Activated CD8-positive, alpha-beta memory T cell treated with anti-CD3 and anti-CD28 coated beads, Interleukin-2, amount 10 ng/mL, durations not matched to agents 7 days and 5 days (primary cell): ENCODE results near the gene TXNDC12. TPM values are rescaled to one million over a fixed set of nuclear protein-coding genes. Genes with fewer than 3 reads are reported as not detected.
A peak's percentile ranks its signal among the peaks of the same experiment; 100 is the strongest.
"Not testable (repeated sequence)": the region's sequence is repeated elsewhere in the genome, so short reads cannot be mapped to it uniquely, and the experiment has no call there.

Experiments
- ATAC-seq: fragments of 150-1000 bp; cut with Tn5 transposase; one replicate; pipeline ENCODE4 v1.10.0; 2021; ENCODE audit warnings: moderate library complexity
- CTCF ChIA-PET: fragments of 350-600 bp; sonication (Branson Sonifier 250); formaldehyde crosslinking; loops from one replicate; lab custom pipeline; 2021; ENCODE audit warnings: antibody characterized with exemption; lab: Charles Lee
- DNase-seq: peaks from one replicate; pipeline ENCODE4 v3.0.0-alpha.2; 2020
- H3K27ac Mint-ChIP-seq: one replicate; pipeline ENCODE4 v1.8.0; 2021; ENCODE audit warnings: mild to moderate bottlenecking, mixed read lengths
- H3K27me3 Mint-ChIP-seq: one replicate; pipeline ENCODE4 v1.8.0; 2021; ENCODE audit warnings: mixed read lengths
- H3K36me3 Mint-ChIP-seq: one replicate; pipeline ENCODE4 v1.8.0; 2021; ENCODE audit warnings: mild to moderate bottlenecking, mixed read lengths
- H3K4me1 Mint-ChIP-seq: one replicate; pipeline ENCODE4 v1.8.0; 2021; ENCODE audit warnings: mixed read lengths
- H3K4me3 Mint-ChIP-seq: one replicate; pipeline ENCODE4 v1.8.0; 2021; ENCODE audit warnings: mild to moderate bottlenecking, moderate library complexity, mixed read lengths
- H3K9me3 Mint-ChIP-seq: one replicate; pipeline ENCODE4 v1.8.0; 2022; ENCODE audit warnings: low read depth, mixed read lengths
- total RNA-seq, 2 experiments: library from RNA; stranded (reverse); gene quantifications; one replicate each; pipeline ENCODE4 v1.2.3, GENCODE V29; 2021

Gene TXNDC12
- total RNA-seq, 2 experiments from 2014 or later: 37.5 to 42.6 TPM

DNA sequence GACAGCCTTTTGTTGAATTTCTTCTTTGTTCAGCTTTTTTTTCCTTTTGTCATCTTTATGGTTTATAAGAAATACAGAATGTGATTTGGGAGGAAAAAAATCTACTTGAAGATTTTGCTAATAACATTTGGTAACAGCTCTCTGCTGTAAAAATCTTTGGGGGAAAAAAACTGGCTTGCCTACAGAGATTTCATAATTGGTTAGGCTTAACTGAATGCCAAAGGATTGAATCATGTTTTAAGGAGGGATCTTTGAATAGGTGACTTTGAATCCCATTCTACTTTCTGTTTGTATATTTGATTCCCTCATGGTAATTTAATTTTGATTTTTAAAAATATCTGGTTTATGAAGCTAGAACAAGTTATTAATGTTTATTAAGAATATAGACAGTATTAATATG lies 4.3 kb upstream of the TXNDC12 start:
- ATAC-seq (no peak), DNase-seq (no peak)
- Mint-ChIP-seq H3K27ac (no peak overlapping the region), H3K36me3 (peaks cover 33% of the 10 kb centered on the region), H3K4me1 (peaks cover 33% of the 10 kb centered on the region), H3K27me3 (no peaks in the 10 kb centered on the region), H3K4me3 (no peak overlapping the region), H3K9me3 (no peaks in the 10 kb centered on the region)
- CTCF ChIA-PET: no interaction called here

DNA sequence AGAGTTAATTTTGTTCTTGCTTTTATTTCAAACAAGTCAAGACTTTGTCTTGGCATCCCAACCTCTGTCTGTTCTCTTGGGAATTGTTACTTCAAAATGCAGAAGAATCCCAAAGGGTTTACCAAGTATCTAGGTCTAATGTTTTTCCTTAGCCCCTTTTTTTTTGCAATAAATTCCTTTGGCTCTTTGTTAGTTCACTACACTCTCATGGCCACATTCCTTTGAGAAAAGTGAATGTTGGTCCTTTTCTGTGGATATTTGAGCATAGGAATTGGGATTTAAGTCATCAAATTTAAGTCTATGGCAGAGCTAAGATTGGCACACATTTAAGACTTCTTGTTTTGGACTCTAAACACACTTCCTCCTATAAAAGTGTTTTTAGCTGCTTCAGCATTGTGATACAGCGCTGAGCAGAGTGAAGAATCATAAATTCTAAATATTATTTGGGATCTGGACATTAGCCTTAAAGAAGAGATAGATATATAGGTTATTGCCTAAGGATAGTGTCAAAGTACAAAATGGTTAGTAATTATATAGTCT lies 3.0 kb upstream of the TXNDC12 start:
- Mint-ChIP-seq H3K9me3 (no peaks in the 10 kb centered on the region), H3K4me1 (peaks cover 45% of the 10 kb centered on the region), H3K4me3 (peak overlapping the region; percentile 98), H3K27ac (no peak overlapping the region), H3K27me3 (no peaks in the 10 kb centered on the region), H3K36me3 (peaks cover 29% of the 10 kb centered on the region)
- DNase-seq (no peak), ATAC-seq (no peak)
- CTCF ChIA-PET: interaction anchor here (0.6 kb wide), 1 partner anchor 38 kb away, joined by 3 read pairs; no protein-coding TSS in a partner anchor

DNA sequence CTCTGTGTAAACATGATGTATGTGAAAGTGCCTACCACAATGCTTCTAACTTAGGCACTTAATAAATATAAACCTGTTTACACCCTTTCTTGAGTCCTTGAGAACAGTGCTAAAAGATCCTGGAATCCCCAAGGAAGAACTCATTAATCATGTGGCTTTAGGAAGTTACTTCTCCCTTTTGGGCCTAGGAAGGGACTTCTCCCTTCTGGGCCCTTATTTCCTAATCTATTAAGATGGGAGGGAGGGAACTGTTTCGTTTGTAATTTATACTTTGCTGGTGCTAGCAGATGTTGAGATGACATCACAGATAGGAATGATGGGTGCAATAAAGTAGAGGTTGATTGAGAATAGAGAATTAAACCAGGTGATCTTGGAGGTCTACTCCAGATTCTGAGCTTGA lies 2.3 kb upstream of the TXNDC12 start:
- Mint-ChIP-seq H3K27me3 (no peaks in the 10 kb centered on the region), H3K36me3 (peaks cover 27% of the 10 kb centered on the region), H3K9me3 (no peaks in the 10 kb centered on the region), H3K4me1 (peaks cover 48% of the 10 kb centered on the region), H3K27ac (peak overlapping the region; percentile 94), H3K4me3 (peak overlapping the region; percentile 98)
- no peak for DNase-seq
- no peak for ATAC-seq
- CTCF ChIA-PET: interaction anchor here (1.0 kb wide), 1 partner anchor 15 kb away, joined by 4 read pairs; no protein-coding TSS in a partner anchor

DNA sequence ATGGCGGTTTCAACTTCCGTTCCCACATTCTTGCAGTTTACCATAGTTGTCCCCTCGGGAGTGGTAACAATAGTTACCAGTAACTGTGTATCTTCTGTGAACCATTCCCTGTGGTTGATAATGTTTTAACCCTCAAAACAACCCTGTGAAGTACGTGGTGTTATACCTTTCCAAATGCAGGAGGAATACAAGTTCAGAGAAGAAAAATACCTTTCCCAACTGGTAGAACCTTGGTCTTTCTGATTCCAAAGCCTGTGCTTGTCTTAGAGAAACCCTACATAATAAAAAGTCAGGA lies 1.9 kb upstream of the TXNDC12 start:
- peak overlapping the region; percentile 94 for H3K27ac Mint-ChIP-seq
- DNase-seq: no peak
- H3K27me3 Mint-ChIP-seq: no peaks in the 10 kb centered on the region
- peaks cover 50% of the 10 kb centered on the region for H3K4me1 Mint-ChIP-seq
- peaks cover 27% of the 10 kb centered on the region for H3K36me3 Mint-ChIP-seq
- CTCF ChIA-PET: interaction anchor here (1.0 kb wide), 1 partner anchor 15 kb away, joined by 4 read pairs; no protein-coding TSS in a partner anchor
- ATAC-seq: no peak
- H3K9me3 Mint-ChIP-seq: no peaks in the 10 kb centered on the region
- peak overlapping the region; percentile 98 for H3K4me3 Mint-ChIP-seq

DNA sequence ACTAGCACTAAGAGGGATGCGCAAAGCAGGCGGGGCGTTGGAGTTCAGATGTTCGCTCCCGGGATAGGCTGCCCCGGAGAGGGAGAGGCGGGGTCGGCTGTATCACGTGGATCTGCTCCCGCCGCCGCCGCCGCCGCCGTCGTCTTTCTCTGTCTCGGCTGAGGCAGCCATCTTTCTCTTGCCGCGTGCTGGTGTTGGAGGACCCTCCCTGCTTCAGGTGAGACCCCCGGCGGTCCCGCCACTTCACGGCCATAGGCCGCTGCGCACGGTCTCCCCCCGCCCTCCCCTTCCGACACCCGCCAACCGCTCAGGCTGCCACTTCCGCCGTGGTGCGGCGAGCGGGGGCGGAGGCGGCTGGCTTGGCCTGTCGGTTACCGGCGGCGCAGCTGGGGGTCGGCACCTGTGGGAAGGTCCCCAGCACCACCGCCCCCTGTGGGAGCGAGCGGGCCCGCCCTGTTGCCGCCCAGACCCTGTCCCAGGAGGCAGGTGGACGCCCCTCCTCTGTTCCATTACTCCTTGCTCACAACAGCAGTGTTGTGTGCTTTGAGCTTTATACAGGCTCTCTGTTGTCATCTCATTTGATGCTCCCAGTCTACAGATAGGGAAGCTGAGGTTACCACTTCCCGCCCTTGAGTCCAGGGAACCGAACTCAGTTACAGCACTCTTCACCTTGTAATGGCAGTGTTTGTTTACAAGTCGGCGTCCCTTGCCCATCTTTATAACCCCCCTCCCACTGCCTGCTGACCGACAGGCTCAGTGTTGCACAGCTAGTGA lies 1.4 kb upstream of the TXNDC12 start, which contains the start of gene BTF3L4:
BTF3L4 (plus strand) TSS at position 133 of the 774 bp plus-strand sequence. CDS start 3,553 bp downstream, outside the sequence.
- Mint-ChIP-seq H3K27me3 (no peaks in the 10 kb centered on the region), H3K27ac (peak within 1 kb of the TSS; percentile 97), H3K9me3 (no peaks in the 10 kb centered on the region), H3K4me3 (peak within 1 kb of the TSS; percentile 98), H3K4me1 (peaks cover 50% of the 10 kb centered on the region), H3K36me3 (peaks cover 28% of the 10 kb centered on the region)
- peak; percentile 92 for ATAC-seq
- DNase-seq: peak; percentile 98
- CTCF ChIA-PET: interaction anchor here (1.0 kb wide), 1 partner anchor 16 kb away, joined by 4 read pairs; no protein-coding TSS in a partner anchor

DNA sequence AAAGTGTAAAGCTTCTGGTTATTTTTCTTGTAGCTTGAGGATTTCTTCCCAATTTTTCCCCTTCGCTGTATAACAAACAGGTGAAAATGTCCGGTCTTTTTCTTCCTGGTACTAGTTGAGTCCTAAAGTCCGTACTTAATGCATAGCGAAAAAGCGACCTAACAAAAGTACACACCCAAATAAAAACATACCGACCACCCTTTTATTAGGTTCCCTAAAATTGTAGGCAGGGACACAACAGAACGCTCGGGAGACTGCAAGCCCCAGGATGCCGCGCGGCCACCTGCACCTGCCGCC lies 823 bp upstream of the TXNDC12 start:
- ATAC-seq: no peak
- Mint-ChIP-seq H3K4me1 (peaks cover 52% of the 10 kb centered on the region), H3K4me3 (peak overlapping the region; percentile 98), H3K36me3 (peaks cover 27% of the 10 kb centered on the region), H3K27me3 (no peaks in the 10 kb centered on the region), H3K9me3 (no peaks in the 10 kb centered on the region), H3K27ac (peak overlapping the region; percentile 97)
- DNase-seq: no peak
- CTCF ChIA-PET: no interaction called here

DNA sequence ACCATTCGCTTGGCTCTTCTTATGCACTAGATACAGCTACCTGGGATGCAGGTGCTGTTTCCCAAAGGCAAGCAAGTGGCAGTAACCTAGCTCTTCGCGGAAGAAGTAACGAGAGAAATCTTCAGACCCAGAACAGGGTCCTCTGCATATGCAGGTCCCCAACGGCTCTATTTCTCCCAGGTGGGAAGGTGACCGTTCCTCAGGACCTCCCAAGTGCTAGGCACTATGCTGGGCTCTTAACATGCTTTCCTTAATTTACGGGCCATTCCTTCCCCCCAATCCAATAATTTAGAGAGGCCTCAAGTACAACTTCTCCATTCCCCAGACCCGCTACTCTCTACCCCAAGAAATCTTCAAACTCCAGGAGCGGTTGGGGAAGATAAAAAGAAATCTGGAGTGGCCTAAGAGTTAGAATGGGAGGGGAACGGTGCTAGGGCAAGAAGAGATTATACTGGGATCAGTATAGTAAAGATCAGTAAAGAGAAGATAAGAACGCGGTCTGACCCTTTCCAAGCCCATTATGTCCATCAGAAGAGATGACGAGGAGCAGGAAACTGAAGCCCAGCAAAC lies 410 bp downstream of the TXNDC12 start:
- Mint-ChIP-seq H3K4me3 (peak overlapping the region; percentile 98), H3K36me3 (peaks cover 22% of the 10 kb centered on the region), H3K9me3 (no peaks in the 10 kb centered on the region), H3K4me1 (peaks cover 45% of the 10 kb centered on the region), H3K27ac (peak overlapping the region; percentile 97), H3K27me3 (no peaks in the 10 kb centered on the region)
- DNase-seq (no peak), ATAC-seq (no peak)
- CTCF ChIA-PET: no interaction called here

DNA sequence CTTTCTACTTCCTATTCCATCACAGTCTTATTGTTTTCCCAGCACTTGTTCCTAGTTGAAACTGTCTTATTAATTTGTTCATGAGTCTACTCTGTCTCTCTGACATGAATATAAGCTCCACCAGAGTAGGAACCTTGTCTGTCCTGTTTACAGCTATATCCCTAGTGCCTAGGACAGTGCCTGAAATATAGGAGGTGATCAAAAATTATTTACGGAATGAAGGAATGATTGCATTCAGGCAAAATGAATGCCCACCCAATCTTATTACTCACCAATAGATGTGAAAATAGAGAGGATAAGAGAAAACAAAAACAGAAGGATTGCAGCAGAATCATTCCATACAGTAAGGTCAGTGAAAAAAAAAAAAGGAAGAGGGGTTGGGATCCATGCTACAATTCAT lies 1.1 kb downstream of the TXNDC12 start:
- Mint-ChIP-seq H3K27ac (peak overlapping the region; percentile 97), H3K4me1 (peaks cover 39% of the 10 kb centered on the region), H3K4me3 (peak overlapping the region; percentile 98), H3K9me3 (no peaks in the 10 kb centered on the region), H3K27me3 (no peaks in the 10 kb centered on the region), H3K36me3 (peaks cover 18% of the 10 kb centered on the region)
- ATAC-seq: no peak
- CTCF ChIA-PET: no interaction called here
- DNase-seq: no peak

DNA sequence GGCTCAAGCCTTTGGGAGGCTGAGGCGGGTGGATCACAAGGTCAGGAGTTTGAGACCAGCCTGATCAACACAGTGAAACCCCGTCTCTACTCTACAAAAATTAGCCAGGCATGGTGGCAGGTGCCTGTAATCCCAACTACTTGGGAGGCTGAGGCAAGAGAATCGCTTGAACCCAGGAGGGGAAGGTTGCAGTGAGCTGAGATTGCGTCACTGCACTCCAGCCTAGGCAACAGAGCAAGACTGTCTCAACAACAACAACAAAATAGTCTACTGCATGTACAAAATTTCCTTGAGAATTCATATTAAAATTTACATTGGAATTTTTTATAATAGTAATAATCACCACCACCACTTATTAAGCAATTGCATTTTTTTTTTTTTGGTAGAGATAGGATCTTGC lies 5.7 kb downstream of the TXNDC12 start:
- H3K9me3 Mint-ChIP-seq, DNase-seq, H3K4me3 Mint-ChIP-seq, H3K27ac Mint-ChIP-seq, ATAC-seq, H3K27me3 Mint-ChIP-seq: not testable (repeated sequence)
- CTCF ChIA-PET: interaction anchor here (1.4 kb wide), 1 partner anchor 15 kb away, joined by 4 read pairs; no protein-coding TSS in a partner anchor
- Mint-ChIP-seq H3K36me3 (peaks cover 25% of the 10 kb centered on the region), H3K4me1 (peaks cover 20% of the 10 kb centered on the region)

DNA sequence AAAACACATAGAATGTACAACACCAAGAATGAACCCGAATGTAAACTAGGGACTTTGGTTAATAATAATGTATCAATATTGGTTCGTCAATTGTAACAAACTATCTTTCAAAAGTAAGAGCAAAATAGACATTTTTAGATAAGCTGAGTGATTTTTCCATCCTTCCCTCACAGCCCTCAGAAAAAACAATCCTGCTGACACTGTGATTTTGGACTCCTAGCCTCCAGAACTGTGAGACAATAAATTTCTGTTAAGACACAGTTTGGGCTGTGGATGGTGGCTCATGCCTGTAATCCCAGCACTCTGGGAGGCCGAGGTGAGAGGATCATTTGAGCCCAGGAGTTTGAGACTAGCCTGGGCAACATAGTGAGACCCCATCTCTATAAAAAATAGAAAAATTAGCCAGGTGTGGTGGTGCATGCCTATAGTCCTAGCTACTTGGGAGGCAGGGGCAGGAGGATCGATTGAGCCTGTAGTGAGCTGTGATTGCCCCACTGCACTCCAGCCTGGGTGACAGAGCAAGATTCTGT lies 9.3 kb downstream of the TXNDC12 start:
- CTCF ChIA-PET, H3K4me1 Mint-ChIP-seq, H3K27ac Mint-ChIP-seq, H3K27me3 Mint-ChIP-seq, DNase-seq, H3K4me3 Mint-ChIP-seq, H3K9me3 Mint-ChIP-seq, ATAC-seq: not testable (repeated sequence)
- peaks cover 24% of the 10 kb centered on the region for H3K36me3 Mint-ChIP-seq

DNA sequence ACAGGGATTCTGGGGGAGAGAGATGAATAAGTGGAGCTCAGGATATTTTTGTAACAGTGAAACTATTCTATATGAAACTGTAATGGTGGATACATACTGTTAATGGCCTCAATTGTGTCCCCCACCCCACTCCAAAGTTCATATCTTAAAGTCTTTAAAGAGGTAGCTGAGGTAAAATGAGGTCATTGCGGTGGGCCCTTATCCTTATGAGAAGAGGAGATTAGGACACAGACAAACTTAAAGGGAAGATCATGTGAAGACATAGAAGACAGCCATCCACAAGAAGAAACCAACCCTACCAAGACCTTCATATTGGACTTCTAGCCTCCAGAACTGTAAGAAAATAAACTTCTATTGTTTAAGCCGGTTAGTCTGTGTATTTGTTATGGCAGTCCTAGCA lies 9.8 kb downstream of the TXNDC12 start:
- Mint-ChIP-seq H3K9me3 (no peaks in the 10 kb centered on the region), H3K27me3 (no peaks in the 10 kb centered on the region), H3K27ac (no peak overlapping the region), H3K36me3 (peaks cover 22% of the 10 kb centered on the region), H3K4me1 (no peaks in the 10 kb centered on the region), H3K4me3 (no peak overlapping the region)
- ATAC-seq (no peak), DNase-seq (no peak)
- CTCF ChIA-PET: no interaction called here

DNA sequence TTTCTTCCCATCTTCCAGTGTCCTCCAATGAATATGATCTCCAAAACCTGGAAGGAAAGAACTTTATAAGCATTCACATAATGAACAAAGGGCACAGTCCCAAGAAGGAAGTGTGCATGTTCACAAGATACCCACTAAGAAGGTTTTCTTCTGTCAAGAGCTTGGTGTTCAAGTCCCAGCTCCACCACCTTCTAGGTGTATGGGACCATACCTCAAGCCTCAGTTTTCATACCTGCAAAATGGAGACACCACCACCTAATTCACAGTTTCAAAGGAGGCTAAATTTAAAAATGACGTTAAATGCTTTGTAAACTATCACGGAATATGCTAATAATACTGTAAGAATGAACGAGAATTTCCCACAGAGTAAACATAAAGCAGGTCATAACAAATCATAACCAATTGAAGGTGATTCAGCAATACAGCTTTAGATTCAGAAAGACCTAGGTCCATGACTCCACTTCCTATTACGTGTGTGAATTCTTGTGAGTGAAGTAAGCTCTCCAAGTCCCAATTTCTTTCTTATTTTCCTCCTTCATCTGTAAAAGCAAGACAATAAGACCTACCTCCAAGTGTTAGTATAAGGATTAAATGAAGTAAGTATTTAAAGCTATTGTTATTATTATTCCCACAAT lies 13.3 kb downstream of the TXNDC12 start:
- H3K9me3 Mint-ChIP-seq: no peaks in the 10 kb centered on the region
- H3K36me3 Mint-ChIP-seq: peaks cover 22% of the 10 kb centered on the region
- ATAC-seq: no peak
- H3K27ac Mint-ChIP-seq: no peak overlapping the region
- DNase-seq: no peak
- CTCF ChIA-PET: no interaction called here
- no peaks in the 10 kb centered on the region for H3K27me3 Mint-ChIP-seq
- no peak overlapping the region for H3K4me3 Mint-ChIP-seq
- no peaks in the 10 kb centered on the region for H3K4me1 Mint-ChIP-seq

DNA sequence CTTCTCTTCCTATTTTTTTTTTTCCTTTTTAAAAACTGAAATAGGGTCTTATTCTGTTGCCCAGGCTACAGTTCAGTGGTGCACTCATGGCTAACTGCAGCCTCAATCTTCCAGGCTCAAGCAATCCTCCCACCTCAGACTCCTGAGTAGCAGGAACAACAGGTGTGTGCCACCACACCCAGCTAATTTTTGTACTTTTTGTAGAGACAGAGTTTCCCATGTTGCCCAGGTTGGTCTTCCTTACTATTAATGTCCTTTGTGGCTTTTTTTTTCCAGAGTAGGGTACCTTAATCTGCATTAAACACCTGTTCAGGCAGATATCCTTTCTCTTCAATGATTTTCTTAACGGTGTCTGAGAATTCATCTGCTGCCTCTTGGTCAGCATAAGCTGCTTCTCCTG lies 17.1 kb downstream of the TXNDC12 start:
- Mint-ChIP-seq H3K27ac (no peak overlapping the region), H3K9me3 (no peaks in the 10 kb centered on the region), H3K4me1 (peaks cover 10% of the 10 kb centered on the region), H3K36me3 (peaks cover 18% of the 10 kb centered on the region), H3K4me3 (no peak overlapping the region), H3K27me3 (no peaks in the 10 kb centered on the region)
- ATAC-seq: no peak
- CTCF ChIA-PET: no interaction called here
- DNase-seq: no peak
